Brain microvascular endothelial cell (primary cell): ENCODE measurements around the gene NIPBL.
"Not testable (repeated sequence)": the region's sequence is repeated elsewhere in the genome, so short reads cannot be mapped to it uniquely, and the experiment has no call there.

Experiments
- DNase-seq: peaks from one replicate; pipeline ENCODE4 v3.0.0-alpha.2; 2020
- H3K27ac ChIP-seq: fragments of 250-450 bp; sonication (Bioruptor Pico); 2 replicates; pipeline ENCODE4 v1.5.1; 2020; ENCODE audit warnings: mild to moderate bottlenecking, moderate library complexity
- H3K27me3 ChIP-seq: fragments of 250-450 bp; sonication (Bioruptor Pico); replicated peaks from 2 replicates; pipeline ENCODE4 v1.5.1; 2020; ENCODE audit warnings: mild to moderate bottlenecking
- H3K36me3 ChIP-seq: fragments of 250-450 bp; sonication (Bioruptor Pico); replicated peaks from 2 replicates; pipeline ENCODE4 v1.5.1; 2020; ENCODE audit warnings: mild to moderate bottlenecking
- H3K4me3 ChIP-seq: 2 replicates; pipeline ENCODE4 v1.5.1; 2011; ENCODE audit warnings: low read depth, mild to moderate bottlenecking, control low read depth, low read length, moderate library complexity
- CTCF ChIP-seq: IDR thresholded peaks from 2 replicates; pipeline ENCODE4 v1.5.1; 2011; ENCODE audit warnings: low read depth, mild to moderate bottlenecking, moderate library complexity, low read length, control low read depth, inconsistent platforms; ENCODE audit errors: missing control alignments
- in situ Hi-C: cut with HindIII; loops from 2 replicates; pipeline ENCODE4 v1.10.0; 2017; ENCODE audit warnings: low sequenced_read_pairs, low pct_ligation_motif_present

NIPBL gene

GRCh38 chr5:36841677-36842076 lies 34.9 kb upstream of the NIPBL start:
- Histone ChIP-seq H3K4me3 (no peak overlapping the region), H3K27ac (no peak overlapping the region), H3K27me3 (no peaks in the 10 kb centered on the region), H3K36me3 (no peaks in the 10 kb centered on the region)
- DNase-seq: no peak
- TF ChIP-seq CTCF: no peak
- in situ Hi-C loops: no loop called here

GRCh38 chr5:36842087-36842486 lies 34.5 kb upstream of the NIPBL start:
- no peak for DNase-seq
- H3K36me3 ChIP-seq: no peaks in the 10 kb centered on the region
- H3K4me3 ChIP-seq: no peak overlapping the region
- no peak overlapping the region for H3K27ac ChIP-seq
- no peaks in the 10 kb centered on the region for H3K27me3 ChIP-seq
- TF ChIP-seq CTCF: no peak
- in situ Hi-C loops: no loop called here

GRCh38 chr5:36844305-36844704 lies 32.3 kb upstream of the NIPBL start:
- no peaks in the 10 kb centered on the region for H3K27me3 ChIP-seq
- no peak for DNase-seq
- in situ Hi-C loops: no loop called here
- H3K36me3 ChIP-seq: no peaks in the 10 kb centered on the region
- H3K4me3 ChIP-seq: no peak overlapping the region
- H3K27ac ChIP-seq: no peak overlapping the region
- TF ChIP-seq CTCF: no peak

GRCh38 chr5:36848545-36848944 lies 28.0 kb upstream of the NIPBL start:
- H3K27me3 ChIP-seq, in situ Hi-C loops, DNase-seq, H3K27ac ChIP-seq, H3K4me3 ChIP-seq, H3K36me3 ChIP-seq: not testable (repeated sequence)

GRCh38 chr5:36852903-36853302 lies 23.7 kb upstream of the NIPBL start:
- in situ Hi-C loops: not testable (repeated sequence)

GRCh38 chr5:36854402-36855140 lies 22.0 kb upstream of the NIPBL start:
- Histone ChIP-seq H3K36me3 (no peaks in the 10 kb centered on the region), H3K27ac (no peak overlapping the region), H3K27me3 (no peaks in the 10 kb centered on the region), H3K4me3 (no peak overlapping the region)
- no peak for DNase-seq
- in situ Hi-C loops: no loop called here
- no peak for TF ChIP-seq CTCF

More at GRCh38 chr5:36852903-36853302, 23.7 kb upstream of the NIPBL start:
- not testable (repeated sequence) for H3K27ac ChIP-seq, H3K4me3 ChIP-seq, DNase-seq, H3K36me3 ChIP-seq, H3K27me3 ChIP-seq

- DNase-seq: no peak
- Histone ChIP-seq H3K4me3 (no peak overlapping the region), H3K27me3 (no peaks in the 10 kb centered on the region), H3K36me3 (no peaks in the 10 kb centered on the region), H3K27ac (no peak overlapping the region)
- TF ChIP-seq CTCF: no peak
- in situ Hi-C loops: no loop called here
Measured at GRCh38 chr5:36855141-36855495, 21.5 kb upstream of the NIPBL start.
